ENCODE results near the gene SUPT5H. TPM values are rescaled to one million over a fixed set of nuclear protein-coding genes. Genes with fewer than 3 reads are reported as not detected.

Gene SUPT5H
- total and polyA plus RNA-seq, 2 of the 4 experiments (the other 2 are of a cell fraction): 75.3 to 116 TPM

- Histone ChIP-seq H3K4me1 (ENCODE audit: control insufficient read depth, insufficient read depth, low read length) (peaks cover 29% of the 10 kb centered on the region), H3K9me3 (ENCODE audit: control insufficient read depth, insufficient read depth, low read length) (no peaks in the 10 kb centered on the region), H3K9ac (ENCODE audit: low read depth, low read length) (peak overlapping the region; percentile 74), H3K9me1 (ENCODE audit: insufficient read depth, low read length) (peaks cover 11% of the 10 kb centered on the region), H3K4me3 (ENCODE audit: insufficient read depth, low read depth, low read length) (peak overlapping the region; percentile 29), H4K5ac (ENCODE audit: low read depth, low read length) (peak overlapping the region; percentile 95), H2AK5ac (ENCODE audit: low read depth, low read length) (peak overlapping the region; percentile 99), H3K27me3 (ENCODE audit: control insufficient read depth, insufficient read depth, low read length) (no peaks in the 10 kb centered on the region), H2BK15ac (ENCODE audit: low read depth, low read length) (peak overlapping the region; percentile 90; the same call in 2 of the 3 replicates), H2AK9ac (replicated peaks; ENCODE audit: low read depth, low read length, poor library complexity) (peak overlapping the region; percentile 100), H4K91ac (ENCODE audit: insufficient read depth, low read depth, low read length) (peak overlapping the region; percentile 99), H3K18ac (ENCODE audit: low read depth, low read length) (peak overlapping the region; percentile 96), H3K79me1 (ENCODE audit: low read depth in 1 of 2, low read length in 2 of 2) (peaks cover 0 to 51% of the 10 kb centered on the region in 2 experiments; a peak in 2 of 4 replicates), H2BK20ac (ENCODE audit: low read depth, low read length) (peak overlapping the region; percentile 91), H2BK120ac (ENCODE audit: low read depth, low read length) (peak overlapping the region; percentile 98), H4K20me1 (ENCODE audit: insufficient read depth, low read length) (peaks cover 23% of the 10 kb centered on the region), H2AFZ (replicated peaks; ENCODE audit: low read length, poor library complexity) (peak overlapping the region; percentile 83), H3K14ac (replicated peaks; ENCODE audit: low read depth, low read length) (peak overlapping the region; percentile 95), H3K23ac (ENCODE audit: low read depth, low read length) (peak overlapping the region; percentile 94), H2BK5ac (ENCODE audit: low read depth, low read length, poor library complexity, severe bottlenecking) (peak overlapping the region; percentile 94), H3K36me3 (ENCODE audit: control insufficient read depth, insufficient read depth, low read length) (peaks cover 1% of the 10 kb centered on the region; the same call in 1 of the 2 replicates), H3K4ac (ENCODE audit: low read depth, low read length) (peak overlapping the region; percentile 99), H4K8ac (ENCODE audit: low read depth in 2 of 2, low read length in 2 of 2) (peak overlapping the region; percentile 86 to 90), H3K56ac (ENCODE audit: extremely low read depth, insufficient read depth, low read length) (peak overlapping the region; percentile 84), H3K27ac (ENCODE audit: insufficient read depth, low read length) (peak overlapping the region; percentile 95), H3K4me2 (ENCODE audit: low read depth, low read length) (peak overlapping the region; percentile 87)
- intact Hi-C loops (cut with micrococcal nuclease) (loop anchor here (1.0 to 2.0 kb wide), 2 partner anchors 10 to 130 kb away; partner anchors contain the start of genes EID2B and PLEKHG2), in situ Hi-C loops (cut with MboI; ENCODE audit: low sequenced_read_pairs) (no loop called here), dilution Hi-C loops (cut with HindIII; ENCODE audit: low sequenced_read_pairs, unreplicated experiment) (no loop called here)
- WGBS, 2 experiments (ENCODE audit: extremely low coverage in 2 of 2, insufficient read length in 1 of 2): 3% methylated on average over 36 of the region's 59 CpGs; no CpG with 5 or more reads in 1 of the 2 experiments
- ChIA-PET CTCF (interaction anchor here (0.9 kb wide), 1 partner anchor 9 kb away, joined by 3 read pairs; no protein-coding TSS in a partner anchor), POLR2A (ENCODE audit: unreplicated experiment) (no interaction called here)
- BruUV-seq (replicated peaks): no TSS peak
- DNase-seq: peak; percentile 93
- ATAC-seq (ENCODE audit: low read depth): peak; percentile 15
- TF ChIP-seq FOS (IDR thresholded peaks at IDR 0.05; ENCODE audit: low read depth, low read length) (0 out of 2 replicates have a peak, but pooled peaks have one; percentile 17), USF2 (IDR thresholded peaks at IDR 0.05; ENCODE audit: low read depth, low read length) (peak; percentile 86), ELK1 (IDR thresholded peaks at IDR 0.05; ENCODE audit: borderline replicate concordance, low read depth, low read length) (no peak), RFX5 (IDR thresholded peaks at IDR 0.05; ENCODE audit: low read depth, low read length) (no peak), SMC3 (IDR thresholded peaks at IDR 0.05; ENCODE audit: low read depth, low read length) (no peak), CHD1 (IDR thresholded peaks at IDR 0.05; ENCODE audit: low read depth, low read length) (0 out of 2 replicates have a peak, but pooled peaks have one; percentile 34), POLR2A (IDR thresholded peaks at IDR 0.05; ENCODE audit: low read depth, low read length) (peak; percentile 29), RAD21 (IDR thresholded peaks at IDR 0.05; ENCODE audit: low read length) (no peak), BHLHE40 (IDR thresholded peaks at IDR 0.05; ENCODE audit: low read depth, low read length) (peak; percentile 99), RCOR1 (IDR thresholded peaks at IDR 0.05; ENCODE audit: insufficient replicate concordance, low read length) (no peak), CEBPB (IDR thresholded peaks at IDR 0.05; ENCODE audit: low read depth, low read length) (no peak), MAFK (IDR thresholded peaks at IDR 0.05; ENCODE audit: low read depth, low read length) (no peak), NFE2L2 (IDR thresholded peaks at IDR 0.05; ENCODE audit: low read depth, low read length) (no peak), MXI1 (IDR thresholded peaks at IDR 0.05; ENCODE audit: borderline replicate concordance, low read depth, low read length) (peak; percentile 86)
Measured at GRCh38 chr19:39402346-39403300, 42.8 kb upstream of the SUPT5H start.
